GM23248 (cell line): Measurements from ENCODE around the gene NTNG1.

ENCODE experiments used
- EZH2 ChIP-seq: fragments of 200-600 bp; sonication (generic); IDR thresholded peaks from 2 replicates; pipeline ENCODE4 v1.6.1; 2018; ENCODE audit warnings: antibody characterized with exemption, mild to moderate bottlenecking; ENCODE audit not compliant: insufficient read depth, poor library complexity, severe bottlenecking
- EZH2phosphoT487 ChIP-seq: fragments of 200-600 bp; sonication (generic); IDR thresholded peaks from 2 replicates; pipeline ENCODE4 v1.6.1; 2018; ENCODE audit warnings: antibody characterized with exemption, moderate library complexity, mild to moderate bottlenecking, low read depth; ENCODE audit not compliant: insufficient read depth

DNA sequence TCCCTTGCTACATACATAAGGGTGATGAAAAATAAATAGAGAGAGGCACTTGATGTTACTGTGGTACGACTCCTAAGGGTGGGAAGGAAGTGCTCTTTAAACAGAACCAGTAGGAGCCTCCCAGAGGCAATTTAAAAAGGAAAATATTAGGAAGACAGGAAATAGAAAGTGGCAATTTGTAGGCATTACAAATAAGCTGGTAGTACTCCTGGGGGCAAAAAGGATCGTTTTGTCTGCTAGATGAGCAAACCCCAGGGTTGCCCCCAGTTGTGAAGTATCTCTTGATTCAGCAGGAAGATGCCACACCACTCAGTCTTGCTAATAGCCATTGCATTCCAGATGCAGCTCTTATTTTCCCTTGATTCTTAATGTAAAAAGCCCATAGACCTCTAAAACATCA is 303.0 kb downstream of the NTNG1 start:
- TF ChIP-seq EZH2phosphoT487 (no peak), EZH2 (no peak)
